Astrocyte (in vitro differentiated cells and primary cell): Measurements from ENCODE around the gene EHD1.

Experiments used
- EZH2 ChIP-seq: IDR thresholded peaks from 2 replicates; pipeline ENCODE4 v1.6.1; 2012; ENCODE audit warnings: mild to moderate bottlenecking, low read length, inconsistent platforms; ENCODE audit not compliant: insufficient read depth
- TF ChIP-seq, protein P1 (sequence below): IDR thresholded peaks from 2 replicates; pipeline ENCODE4 v1.5.1; 2011; ENCODE audit warnings: low read depth, mild to moderate bottlenecking, inconsistent platforms, low read length, moderate library complexity; ENCODE audit not compliant: insufficient read depth

DNA sequence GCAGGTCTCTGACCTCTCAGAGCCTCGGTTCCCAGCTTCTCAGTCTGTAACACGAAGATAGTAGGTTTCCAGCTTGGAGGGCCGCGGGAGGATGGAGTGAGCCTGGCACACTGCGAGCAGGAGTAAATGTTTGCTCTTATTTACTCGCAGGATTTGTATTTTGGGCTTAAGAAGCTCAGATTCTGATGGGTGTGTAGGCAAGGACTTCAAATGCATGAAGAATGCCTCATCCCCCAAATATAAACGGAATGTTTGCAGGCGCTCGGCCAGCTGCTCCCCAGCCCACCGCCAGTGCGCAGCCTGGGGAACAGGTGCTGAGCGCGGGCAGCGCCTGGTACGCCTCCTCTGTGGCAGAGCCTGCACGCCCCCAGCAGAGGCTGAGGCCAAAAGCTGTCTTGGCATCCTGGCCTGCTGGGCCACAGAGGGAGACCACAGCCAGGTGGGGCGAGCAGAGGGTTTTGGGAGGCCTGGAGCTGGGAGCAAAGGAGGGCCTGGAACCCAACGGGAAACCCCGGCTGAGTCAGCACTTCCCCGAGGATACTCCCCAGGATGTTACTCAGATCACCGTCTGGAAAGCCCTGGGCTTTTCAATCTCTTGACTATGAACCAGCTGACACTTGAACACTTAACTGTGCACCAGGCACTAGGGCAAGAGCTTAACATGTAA lies 9.4 kb downstream of the EHD1 start:
- TF ChIP-seq, protein P1, sequence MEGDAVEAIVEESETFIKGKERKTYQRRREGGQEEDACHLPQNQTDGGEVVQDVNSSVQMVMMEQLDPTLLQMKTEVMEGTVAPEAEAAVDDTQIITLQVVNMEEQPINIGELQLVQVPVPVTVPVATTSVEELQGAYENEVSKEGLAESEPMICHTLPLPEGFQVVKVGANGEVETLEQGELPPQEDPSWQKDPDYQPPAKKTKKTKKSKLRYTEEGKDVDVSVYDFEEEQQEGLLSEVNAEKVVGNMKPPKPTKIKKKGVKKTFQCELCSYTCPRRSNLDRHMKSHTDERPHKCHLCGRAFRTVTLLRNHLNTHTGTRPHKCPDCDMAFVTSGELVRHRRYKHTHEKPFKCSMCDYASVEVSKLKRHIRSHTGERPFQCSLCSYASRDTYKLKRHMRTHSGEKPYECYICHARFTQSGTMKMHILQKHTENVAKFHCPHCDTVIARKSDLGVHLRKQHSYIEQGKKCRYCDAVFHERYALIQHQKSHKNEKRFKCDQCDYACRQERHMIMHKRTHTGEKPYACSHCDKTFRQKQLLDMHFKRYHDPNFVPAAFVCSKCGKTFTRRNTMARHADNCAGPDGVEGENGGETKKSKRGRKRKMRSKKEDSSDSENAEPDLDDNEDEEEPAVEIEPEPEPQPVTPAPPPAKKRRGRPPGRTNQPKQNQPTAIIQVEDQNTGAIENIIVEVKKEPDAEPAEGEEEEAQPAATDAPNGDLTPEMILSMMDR: no peak
- TF ChIP-seq EZH2: no peak
